SK-N-MC (cell line): ENCODE measurements around the gene LUZP4.

Experiments used
- DNase-seq: peaks from one replicate; pipeline ENCODE4 v3.0.0-alpha.2; 2011; ENCODE audit warnings: low read depth, low spot score
- H3K27ac ChIP-seq: fragments of 200-600 bp; sonication (generic); 2 replicates; pipeline ENCODE4 v1.5.1; 2016; ENCODE audit warnings: mixed run types
- H3K36me3 ChIP-seq: fragments of 200-600 bp; sonication (generic); 2 replicates; pipeline ENCODE4 v1.6.1; 2017; ENCODE audit warnings: antibody characterized with exemption, low read length, mixed read lengths; ENCODE audit not compliant: insufficient read depth
- H3K4me3 ChIP-seq: fragments of 200-600 bp; sonication (generic); 2 replicates; pipeline ENCODE4 v1.5.1; 2016
- H3K9ac ChIP-seq: fragments of 200-600 bp; sonication (generic); 2 replicates; pipeline ENCODE4 v1.8.0; 2017; ENCODE audit warnings: mixed run types, mixed read lengths; ENCODE audit not compliant: insufficient read length
- H3K9me3 ChIP-seq: fragments of 200-600 bp; sonication (generic); 2 replicates; pipeline ENCODE4 v1.6.1; 2017; ENCODE audit warnings: low read depth, mild to moderate bottlenecking, antibody characterized with exemption, low read length, moderate library complexity, mixed read lengths
- EZH2 ChIP-seq: fragments of 200-600 bp; sonication (generic); IDR thresholded peaks from one replicate; pipeline ENCODE4 v1.6.1; 2017; ENCODE audit warnings: antibody characterized with exemption
- FOXP2 ChIP-seq: optimal IDR thresholded peaks from 2 replicates; pipeline ENCODE3; 2011; ENCODE audit warnings: mild to moderate bottlenecking, moderate library complexity; ENCODE audit not compliant: insufficient read depth; ENCODE audit errors: extremely low read length, control extremely low read depth
- POLR2AphosphoS5 ChIP-seq: IDR thresholded peaks from 2 replicates; pipeline ENCODE4 v1.6.1; 2012; ENCODE audit warnings: mild to moderate bottlenecking, low read depth, low read length, borderline replicate concordance

Gene LUZP4

DNA sequence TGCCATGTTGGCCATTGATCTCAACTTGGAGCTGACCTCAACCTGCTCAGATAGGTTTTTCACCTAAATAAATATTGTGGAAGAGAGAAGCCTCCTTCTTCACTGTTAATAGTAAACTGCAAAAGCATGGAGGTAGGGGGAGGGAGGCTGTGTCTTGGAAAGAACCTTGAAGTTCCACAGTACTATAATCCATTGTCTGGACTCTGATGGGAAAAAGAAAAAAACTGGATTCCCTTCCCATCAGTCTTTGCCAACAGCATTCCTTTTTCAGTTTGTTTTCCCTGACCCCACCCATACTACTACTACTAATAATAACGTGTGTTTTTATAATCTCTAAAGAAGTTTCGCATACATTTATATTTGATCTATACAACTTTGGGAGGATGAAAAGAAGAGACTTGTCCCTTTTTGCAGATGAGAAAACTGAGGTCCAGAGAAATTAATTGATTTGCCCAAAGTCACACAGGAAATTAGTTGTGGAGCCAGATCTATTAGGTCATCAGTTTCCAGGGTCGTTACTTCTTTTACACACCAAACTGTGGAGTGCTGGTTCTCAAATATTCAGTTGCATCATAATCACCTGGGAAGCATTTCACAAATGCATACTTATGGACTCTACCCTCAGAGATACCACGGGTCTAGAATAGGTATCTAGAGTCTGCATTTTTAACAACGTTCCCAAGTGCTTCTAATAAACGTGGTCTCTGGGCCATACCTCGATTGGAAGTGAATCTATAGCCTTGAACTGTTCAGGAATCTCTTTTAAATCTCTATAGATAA lies 59.1 kb downstream of the LUZP4 start:
- no peaks in the 10 kb centered on the region for H3K9me3 ChIP-seq
- H3K9ac ChIP-seq: no peak overlapping the region
- no peak for TF ChIP-seq FOXP2
- no peak for TF ChIP-seq EZH2
- TF ChIP-seq POLR2AphosphoS5: no peak
- no peak overlapping the region for H3K4me3 ChIP-seq
- peak overlapping the region; percentile 42 for H3K27ac ChIP-seq
- no peak for DNase-seq
- no peaks in the 10 kb centered on the region for H3K36me3 ChIP-seq

DNA sequence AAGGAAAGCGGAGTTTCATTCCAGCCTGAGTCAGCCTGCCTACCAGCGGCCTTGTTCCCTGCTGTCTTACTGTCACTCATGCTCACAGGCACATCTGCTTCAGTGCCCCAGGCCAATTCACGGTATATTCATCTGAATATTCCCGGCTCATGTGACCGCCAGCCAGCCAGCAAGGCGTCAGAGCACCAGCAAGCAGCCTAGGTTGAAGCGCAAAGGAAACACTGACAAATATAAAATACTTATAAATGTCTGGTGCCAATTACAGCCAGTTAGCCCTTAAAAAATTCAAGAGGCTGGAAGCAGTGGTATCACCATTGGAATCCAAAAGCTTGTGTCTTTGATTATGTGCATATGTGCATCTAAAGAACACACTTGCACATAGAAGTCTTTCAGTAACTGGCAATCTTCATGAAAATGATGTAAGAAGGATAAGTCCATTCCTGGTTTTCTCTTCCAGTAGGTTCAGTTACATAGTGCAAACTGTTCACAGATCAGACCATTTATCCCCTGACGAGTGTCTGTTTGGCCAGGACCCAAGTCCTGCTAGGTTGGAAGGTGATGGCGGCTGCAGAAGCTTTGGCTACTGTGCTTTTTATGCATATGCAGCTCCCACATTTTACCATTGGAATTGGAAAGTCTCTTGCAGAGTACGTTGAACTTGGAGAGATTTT lies 61.3 kb downstream of the LUZP4 start:
- Histone ChIP-seq H3K9me3 (no peaks in the 10 kb centered on the region), H3K36me3 (no peaks in the 10 kb centered on the region), H3K4me3 (peak overlapping the region; percentile 64), H3K27ac (peak overlapping the region; percentile 94), H3K9ac (peak overlapping the region; percentile 47)
- no peak for TF ChIP-seq POLR2AphosphoS5
- TF ChIP-seq FOXP2: no peak
- TF ChIP-seq EZH2: no peak
- DNase-seq: peak; percentile 61

DNA sequence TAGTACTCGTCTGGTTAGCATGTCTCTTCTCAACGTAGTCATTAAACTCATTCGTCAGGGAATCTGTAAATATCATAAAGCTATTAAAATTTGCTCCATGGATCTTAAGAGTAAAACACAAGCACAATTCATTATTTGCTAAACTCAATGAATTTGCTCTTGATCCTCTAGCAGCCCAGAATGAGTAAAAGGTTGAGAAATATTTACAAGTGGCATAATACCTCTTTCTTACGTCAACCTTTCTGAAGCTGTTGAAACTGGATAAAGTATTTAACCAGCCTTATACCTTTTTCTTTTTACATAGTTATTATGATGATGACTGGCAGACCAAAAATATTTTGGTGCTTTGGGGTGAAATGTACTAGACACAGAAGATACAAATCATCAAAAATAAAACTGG lies 66.9 kb downstream of the LUZP4 start:
- no peak overlapping the region for H3K9ac ChIP-seq
- no peak for DNase-seq
- H3K27ac ChIP-seq: no peak overlapping the region
- TF ChIP-seq POLR2AphosphoS5 (no peak), FOXP2 (no peak), EZH2 (no peak)
- H3K36me3 ChIP-seq: no peaks in the 10 kb centered on the region
- H3K4me3 ChIP-seq: no peak overlapping the region
- no peaks in the 10 kb centered on the region for H3K9me3 ChIP-seq
